HL-60 (cell line): ENCODE results near the gene ZSCAN21.

Source experiments
- DNase-seq, 2 experiments: peaks; one replicate each; pipeline ENCODE4 v3.0.0-alpha.2; 2010 to 2020; ENCODE audit warnings: low read depth in 1 of 2, low spot score in 1 of 2
- H3K27ac ChIP-seq: fragments of 250-450 bp; sonication (Bioruptor Pico); replicated peaks from 2 replicates; pipeline ENCODE4 v1.5.1; 2020; ENCODE audit warnings: mild to moderate bottlenecking, moderate library complexity
- H3K27me3 ChIP-seq: fragments of 250-450 bp; sonication (Bioruptor Pico); 2 replicates; pipeline ENCODE4 v1.5.1; 2021; ENCODE audit warnings: mild to moderate bottlenecking, moderate library complexity; ENCODE audit not compliant: insufficient read depth, poor library complexity, severe bottlenecking
- H3K4me3 ChIP-seq: replicated peaks from 2 replicates; pipeline ENCODE4 v1.5.1; 2011; ENCODE audit warnings: mild to moderate bottlenecking, control low read depth, low read length; ENCODE audit not compliant: insufficient read depth
- GABPA ChIP-seq: IDR thresholded peaks from 2 replicates; pipeline ENCODE4 v1.6.1; 2012; ENCODE audit warnings: low read depth
- POLR2AphosphoS5 ChIP-seq: IDR thresholded peaks from 2 replicates; pipeline ENCODE4 v1.6.1; 2012; ENCODE audit warnings: low read depth
- SPI1 ChIP-seq: IDR thresholded peaks from 2 replicates; pipeline ENCODE4 v1.6.1; 2012; ENCODE audit warnings: low read depth, mild to moderate bottlenecking, borderline replicate concordance
- TF ChIP-seq, protein P1 (sequence below): IDR thresholded peaks from 2 replicates; pipeline ENCODE4 v1.6.1; 2012; ENCODE audit warnings: low read depth; ENCODE audit not compliant: insufficient replicate concordance
- TF ChIP-seq, protein P2 (sequence below): IDR thresholded peaks from one replicate; pipeline ENCODE4 v1.5.1; 2011; ENCODE audit warnings: low read length, control low read depth, inconsistent platforms; ENCODE audit not compliant: insufficient read depth

Gene ZSCAN21

DNA sequence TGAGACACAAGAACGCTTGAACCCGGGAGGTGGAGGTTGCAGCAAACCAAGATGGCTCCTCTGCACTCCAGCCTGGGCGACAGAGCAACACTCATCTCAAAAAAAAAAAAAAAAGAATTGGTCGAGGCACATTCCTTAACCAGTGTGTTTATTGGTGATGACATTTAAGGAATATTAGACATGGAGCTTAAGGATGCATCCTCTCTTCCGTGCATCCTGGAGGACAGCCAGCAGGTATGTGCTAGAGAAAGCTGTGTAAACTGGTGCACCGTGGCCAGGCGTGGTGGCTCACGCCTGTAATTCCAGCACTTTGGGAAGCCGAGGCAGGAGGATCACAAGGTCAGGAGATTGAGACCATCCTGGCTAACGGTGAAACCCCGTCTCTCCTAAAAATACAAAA lies 22.4 kb upstream of the ZSCAN21 start:
- H3K27ac ChIP-seq: no peak overlapping the region
- no peak overlapping the region for H3K4me3 ChIP-seq
- H3K27me3 ChIP-seq: no peaks in the 10 kb centered on the region
- TF ChIP-seq, protein P1, sequence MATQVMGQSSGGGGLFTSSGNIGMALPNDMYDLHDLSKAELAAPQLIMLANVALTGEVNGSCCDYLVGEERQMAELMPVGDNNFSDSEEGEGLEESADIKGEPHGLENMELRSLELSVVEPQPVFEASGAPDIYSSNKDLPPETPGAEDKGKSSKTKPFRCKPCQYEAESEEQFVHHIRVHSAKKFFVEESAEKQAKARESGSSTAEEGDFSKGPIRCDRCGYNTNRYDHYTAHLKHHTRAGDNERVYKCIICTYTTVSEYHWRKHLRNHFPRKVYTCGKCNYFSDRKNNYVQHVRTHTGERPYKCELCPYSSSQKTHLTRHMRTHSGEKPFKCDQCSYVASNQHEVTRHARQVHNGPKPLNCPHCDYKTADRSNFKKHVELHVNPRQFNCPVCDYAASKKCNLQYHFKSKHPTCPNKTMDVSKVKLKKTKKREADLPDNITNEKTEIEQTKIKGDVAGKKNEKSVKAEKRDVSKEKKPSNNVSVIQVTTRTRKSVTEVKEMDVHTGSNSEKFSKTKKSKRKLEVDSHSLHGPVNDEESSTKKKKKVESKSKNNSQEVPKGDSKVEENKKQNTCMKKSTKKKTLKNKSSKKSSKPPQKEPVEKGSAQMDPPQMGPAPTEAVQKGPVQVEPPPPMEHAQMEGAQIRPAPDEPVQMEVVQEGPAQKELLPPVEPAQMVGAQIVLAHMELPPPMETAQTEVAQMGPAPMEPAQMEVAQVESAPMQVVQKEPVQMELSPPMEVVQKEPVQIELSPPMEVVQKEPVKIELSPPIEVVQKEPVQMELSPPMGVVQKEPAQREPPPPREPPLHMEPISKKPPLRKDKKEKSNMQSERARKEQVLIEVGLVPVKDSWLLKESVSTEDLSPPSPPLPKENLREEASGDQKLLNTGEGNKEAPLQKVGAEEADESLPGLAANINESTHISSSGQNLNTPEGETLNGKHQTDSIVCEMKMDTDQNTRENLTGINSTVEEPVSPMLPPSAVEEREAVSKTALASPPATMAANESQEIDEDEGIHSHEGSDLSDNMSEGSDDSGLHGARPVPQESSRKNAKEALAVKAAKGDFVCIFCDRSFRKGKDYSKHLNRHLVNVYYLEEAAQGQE: no peak
- TF ChIP-seq, protein P2, sequence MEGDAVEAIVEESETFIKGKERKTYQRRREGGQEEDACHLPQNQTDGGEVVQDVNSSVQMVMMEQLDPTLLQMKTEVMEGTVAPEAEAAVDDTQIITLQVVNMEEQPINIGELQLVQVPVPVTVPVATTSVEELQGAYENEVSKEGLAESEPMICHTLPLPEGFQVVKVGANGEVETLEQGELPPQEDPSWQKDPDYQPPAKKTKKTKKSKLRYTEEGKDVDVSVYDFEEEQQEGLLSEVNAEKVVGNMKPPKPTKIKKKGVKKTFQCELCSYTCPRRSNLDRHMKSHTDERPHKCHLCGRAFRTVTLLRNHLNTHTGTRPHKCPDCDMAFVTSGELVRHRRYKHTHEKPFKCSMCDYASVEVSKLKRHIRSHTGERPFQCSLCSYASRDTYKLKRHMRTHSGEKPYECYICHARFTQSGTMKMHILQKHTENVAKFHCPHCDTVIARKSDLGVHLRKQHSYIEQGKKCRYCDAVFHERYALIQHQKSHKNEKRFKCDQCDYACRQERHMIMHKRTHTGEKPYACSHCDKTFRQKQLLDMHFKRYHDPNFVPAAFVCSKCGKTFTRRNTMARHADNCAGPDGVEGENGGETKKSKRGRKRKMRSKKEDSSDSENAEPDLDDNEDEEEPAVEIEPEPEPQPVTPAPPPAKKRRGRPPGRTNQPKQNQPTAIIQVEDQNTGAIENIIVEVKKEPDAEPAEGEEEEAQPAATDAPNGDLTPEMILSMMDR: no peak
- no peak for TF ChIP-seq POLR2AphosphoS5
- no peak for DNase-seq

- Histone ChIP-seq H3K4me3 (no peak overlapping the region), H3K27ac (no peak overlapping the region), H3K27me3 (no peaks in the 10 kb centered on the region)
- TF ChIP-seq, protein P2: no peak
- no peak for DNase-seq
Measured at GRCh38 chr7:100029596-100029995, 20.0 kb upstream of the ZSCAN21 start.

GRCh38 chr7:100033526-100033925 lies 16.0 kb upstream of the ZSCAN21 start:
- Histone ChIP-seq H3K4me3 (no peak overlapping the region), H3K27me3 (no peaks in the 10 kb centered on the region), H3K27ac (no peak overlapping the region)
- no peak for DNase-seq
- TF ChIP-seq, protein P2: no peak
- no peak for TF ChIP-seq SPI1
- no peak for TF ChIP-seq GABPA

DNA sequence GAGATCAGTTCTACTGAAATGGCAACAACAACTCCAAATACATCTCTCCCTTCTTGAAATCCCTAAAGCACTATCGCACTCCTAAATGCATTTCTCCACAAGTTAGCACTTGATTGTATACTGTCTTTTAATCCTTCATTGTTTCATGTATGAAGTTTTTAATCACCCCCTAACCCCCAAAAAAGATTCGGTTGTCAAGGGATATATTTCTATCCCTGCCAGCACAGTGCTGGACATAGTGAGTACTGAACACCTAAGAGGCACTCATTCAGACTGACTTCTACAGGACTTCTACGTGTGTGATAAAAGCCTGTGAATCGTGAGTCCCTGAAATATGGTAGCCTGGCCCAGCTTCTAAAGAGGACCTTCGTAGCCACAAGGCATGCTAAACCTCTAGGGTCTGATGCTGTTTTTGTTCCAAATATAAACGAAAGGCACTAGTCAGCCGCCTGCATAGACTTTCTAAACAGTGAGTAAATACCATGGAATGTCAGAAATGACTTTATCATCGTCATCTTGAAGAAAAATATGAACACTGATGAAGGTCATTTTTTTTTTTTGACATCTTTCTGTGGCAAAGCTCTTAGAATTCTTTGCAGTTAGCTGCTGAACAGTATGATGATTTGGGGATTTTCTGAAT lies 14.6 kb upstream of the ZSCAN21 start:
- no peaks in the 10 kb centered on the region for H3K27me3 ChIP-seq
- TF ChIP-seq, protein P1: no peak
- TF ChIP-seq, protein P2: no peak
- TF ChIP-seq SPI1 (no peak), GABPA (no peak), POLR2AphosphoS5 (no peak)
- no peak for DNase-seq
- no peak overlapping the region for H3K27ac ChIP-seq
- no peak overlapping the region for H3K4me3 ChIP-seq
